ENCODE measurements around the gene CELSR3.

The CELSR3 gene

GRCh38 chr3:48623851-48624547, 38.7 kb downstream of the CELSR3 start:
- TF ChIP-seq CTCF (IDR thresholded peaks at IDR 0.05; ENCODE audit: extremely low read depth, insufficient read depth, missing control alignments), result no peak
- DNase-seq (ENCODE audit: low spot score), result no peak
- in situ Hi-C loops (cut with MboI; ENCODE audit: low pct_unique_long_range_greater_than_20kb, low sequenced_read_pairs, unreplicated experiment), result no loop called here

- in situ Hi-C loops (cut with MboI; ENCODE audit: low pct_unique_long_range_greater_than_20kb, low sequenced_read_pairs, unreplicated experiment), result no loop called here
- no peak for DNase-seq (ENCODE audit: low spot score)
- no peak for TF ChIP-seq CTCF (IDR thresholded peaks at IDR 0.05; ENCODE audit: extremely low read depth, insufficient read depth, missing control alignments)
Measured at GRCh38 chr3:48621461-48621869, 41.2 kb downstream of the CELSR3 start, which contains the start of gene TMEM89. Gene TMEM89, minus strand, starts transcription at chr3:48621769. Its CDS starts 13 bp downstream, at chr3:48621756.

- in situ Hi-C loops (cut with MboI; ENCODE audit: low pct_unique_long_range_greater_than_20kb, low sequenced_read_pairs, unreplicated experiment), result no loop called here
- no peak for DNase-seq (ENCODE audit: low spot score)
- no peak for TF ChIP-seq CTCF (IDR thresholded peaks at IDR 0.05; ENCODE audit: extremely low read depth, insufficient read depth, missing control alignments)
Measured at GRCh38 chr3:48619541-48620524, 42.9 kb downstream of the CELSR3 start.

GRCh38 chr3:48617559-48617958, 45.1 kb downstream of the CELSR3 start:
- no peak for DNase-seq (ENCODE audit: low spot score)
- no peak for TF ChIP-seq CTCF (IDR thresholded peaks at IDR 0.05; ENCODE audit: extremely low read depth, insufficient read depth, missing control alignments)
- in situ Hi-C loops (cut with MboI; ENCODE audit: low pct_unique_long_range_greater_than_20kb, low sequenced_read_pairs, unreplicated experiment), result no loop called here

- DNase-seq (ENCODE audit: low spot score), result no peak
- in situ Hi-C loops (cut with MboI; ENCODE audit: low pct_unique_long_range_greater_than_20kb, low sequenced_read_pairs, unreplicated experiment), result no loop called here
- TF ChIP-seq CTCF (IDR thresholded peaks at IDR 0.05; ENCODE audit: extremely low read depth, insufficient read depth, missing control alignments), result no peak
Measured at GRCh38 chr3:48614044-48614443, 48.6 kb downstream of the CELSR3 start.

GRCh38 chr3:48612309-48612708, 50.4 kb downstream of the CELSR3 start:
- TF ChIP-seq CTCF (IDR thresholded peaks at IDR 0.05; ENCODE audit: extremely low read depth, insufficient read depth, missing control alignments), result no peak
- in situ Hi-C loops (cut with MboI; ENCODE audit: low pct_unique_long_range_greater_than_20kb, low sequenced_read_pairs, unreplicated experiment), result no loop called here
- no peak for DNase-seq (ENCODE audit: low spot score)
